GM23248 (cell line): ENCODE results near the gene SKI.

Experiments
- EZH2 ChIP-seq: fragments of 200-600 bp; sonication (generic); IDR thresholded peaks from 2 replicates; pipeline ENCODE4 v1.6.1; 2018; ENCODE audit warnings: antibody characterized with exemption, mild to moderate bottlenecking; ENCODE audit not compliant: insufficient read depth, poor library complexity, severe bottlenecking
- EZH2phosphoT487 ChIP-seq: fragments of 200-600 bp; sonication (generic); IDR thresholded peaks from 2 replicates; pipeline ENCODE4 v1.6.1; 2018; ENCODE audit warnings: antibody characterized with exemption, moderate library complexity, mild to moderate bottlenecking, low read depth; ENCODE audit not compliant: insufficient read depth

DNA sequence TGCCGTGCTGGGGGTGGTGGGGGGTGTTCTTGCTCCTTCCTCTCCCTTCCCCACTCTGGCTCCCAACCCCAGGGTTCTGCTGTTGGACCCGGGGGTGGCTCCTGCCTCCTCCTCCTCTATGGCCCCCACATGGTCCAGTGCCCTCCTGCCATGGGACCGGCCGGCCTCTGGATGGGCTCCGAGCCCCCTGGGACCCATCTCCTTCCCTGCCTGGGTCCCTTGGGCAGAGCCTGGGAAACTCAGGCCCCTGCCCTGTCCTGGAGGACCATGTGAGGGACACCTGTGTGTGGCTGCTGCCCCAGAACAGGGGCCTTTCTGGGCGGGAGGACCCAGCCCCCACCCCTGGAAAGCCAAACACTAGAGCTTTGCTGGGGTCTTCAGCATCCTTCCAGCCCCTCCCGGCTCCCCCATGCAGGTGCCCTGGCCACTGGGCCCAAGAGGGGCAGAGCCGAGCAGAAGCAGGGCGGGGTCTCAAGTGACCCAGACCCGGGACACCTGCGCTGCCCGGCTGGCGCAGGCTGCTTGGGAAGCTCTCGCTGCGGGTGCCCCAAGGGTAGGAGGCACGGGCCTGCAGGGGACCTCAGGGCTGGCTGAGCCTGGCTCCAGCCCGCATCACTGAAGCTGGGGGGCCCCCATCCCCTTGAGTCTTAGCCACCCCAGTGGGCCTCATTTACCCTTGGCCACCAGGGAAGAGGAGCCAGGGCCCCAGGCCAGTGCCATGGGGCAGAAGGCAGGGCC, 31.0 kb upstream of the SKI start:
- TF ChIP-seq EZH2 (no peak), EZH2phosphoT487 (no peak)
